HEK293T (cell line): ENCODE data around the gene CTNNA3.

ENCODE experiments used
- BHLHE40 ChIP-seq: fragments of 450-650 bp; IDR thresholded peaks from 2 replicates; pipeline ENCODE4 v1.6.1; 2016; ENCODE audit warnings: mild to moderate bottlenecking, moderate library complexity, borderline replicate concordance
- NFRKB ChIP-seq: fragments of 450-650 bp; IDR thresholded peaks from 2 replicates; pipeline ENCODE4 v1.6.1; 2016; ENCODE audit warnings: mild to moderate bottlenecking, moderate library complexity
- ZNF384 ChIP-seq: fragments of 450-650 bp; IDR thresholded peaks from 2 replicates; pipeline ENCODE4 v1.6.1; 2016

DNA sequence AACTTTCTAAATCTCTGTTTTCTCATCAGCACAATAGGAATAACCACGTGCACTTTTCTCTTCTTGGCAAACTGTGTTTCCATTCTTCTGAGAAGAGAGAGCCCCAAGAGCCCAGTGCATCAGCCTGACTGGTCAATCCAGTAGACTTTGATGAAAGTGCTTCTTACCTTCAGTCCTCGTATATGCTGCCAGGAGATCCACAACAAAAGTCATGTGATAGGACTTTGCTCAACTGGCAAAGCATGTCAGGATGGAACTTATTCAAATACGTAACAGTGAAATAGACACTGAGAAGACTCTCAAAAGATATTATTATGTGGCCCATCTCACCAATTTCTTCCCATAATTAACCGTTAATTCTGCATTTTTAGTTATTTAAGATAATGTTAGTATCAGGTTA lies 1801.6 kb downstream of the CTNNA3 start:
- TF ChIP-seq BHLHE40 (no peak), NFRKB (no peak), ZNF384 (no peak)
